NB4 (cell line): ENCODE measurements around the gene BID.

Source experiments
- DNase-seq: peaks from one replicate; pipeline ENCODE4 v3.0.0; 2010; ENCODE audit warnings: low read depth
- H3K4me3 ChIP-seq: one replicate; pipeline ENCODE4 v1.5.1; 2011; ENCODE audit warnings: mild to moderate bottlenecking, low read depth, low read length, moderate library complexity
- MYC ChIP-seq: IDR thresholded peaks from 2 replicates; pipeline ENCODE4 v1.6.1; 2011; ENCODE audit warnings: low read depth, low read length
- POLR2A ChIP-seq: IDR thresholded peaks from 2 replicates; pipeline ENCODE4 v1.6.1; 2011; ENCODE audit warnings: mild to moderate bottlenecking; ENCODE audit not compliant: insufficient read length; ENCODE audit errors: extremely low read depth
- TF ChIP-seq, protein P1 (sequence below): IDR thresholded peaks from 2 replicates; pipeline ENCODE4 v1.6.1; 2011; ENCODE audit warnings: low read depth, low read length
- TF ChIP-seq, protein P2 (sequence below): IDR thresholded peaks from one replicate; pipeline ENCODE4 v1.5.1; 2012; ENCODE audit warnings: low read depth, low read length

Gene BID

DNA sequence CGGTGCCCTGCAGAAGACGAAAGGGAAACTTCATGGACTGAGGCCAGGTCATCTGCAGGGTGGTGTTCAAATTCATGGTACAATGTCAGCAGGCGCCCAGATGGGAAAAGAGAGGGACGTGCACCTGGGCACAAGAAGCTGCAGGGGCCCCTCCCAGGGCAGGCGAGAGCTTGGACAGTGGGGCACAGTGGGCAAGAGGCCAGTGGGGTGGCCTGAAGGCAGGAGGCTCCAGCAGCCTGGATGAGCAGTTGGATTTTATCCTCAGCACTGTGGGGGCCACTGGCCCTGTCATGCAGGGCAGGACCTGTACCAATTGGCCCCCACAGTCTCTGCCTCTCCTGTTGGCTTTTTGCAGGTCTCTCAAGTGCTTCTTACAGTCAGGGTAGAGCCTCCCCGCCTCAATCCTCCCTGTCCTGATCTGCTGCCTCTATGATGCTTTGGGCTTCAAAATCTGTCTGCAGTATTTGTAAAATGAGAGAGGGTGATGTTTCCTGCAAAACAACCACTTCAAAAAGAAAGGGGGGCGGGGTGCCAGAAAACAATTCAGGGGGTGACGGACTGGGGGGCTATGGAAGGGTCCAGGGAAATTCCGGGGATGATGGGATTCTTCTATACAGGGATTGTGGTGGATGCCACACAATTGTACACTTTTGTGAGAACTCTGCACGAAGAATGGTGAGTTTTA lies 1.7 kb upstream of the BID start:
- TF ChIP-seq, protein P1, sequence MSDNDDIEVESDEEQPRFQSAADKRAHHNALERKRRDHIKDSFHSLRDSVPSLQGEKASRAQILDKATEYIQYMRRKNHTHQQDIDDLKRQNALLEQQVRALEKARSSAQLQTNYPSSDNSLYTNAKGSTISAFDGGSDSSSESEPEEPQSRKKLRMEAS = no peak
- TF ChIP-seq POLR2A (no peak), MYC (no peak)
- TF ChIP-seq, protein P2, sequence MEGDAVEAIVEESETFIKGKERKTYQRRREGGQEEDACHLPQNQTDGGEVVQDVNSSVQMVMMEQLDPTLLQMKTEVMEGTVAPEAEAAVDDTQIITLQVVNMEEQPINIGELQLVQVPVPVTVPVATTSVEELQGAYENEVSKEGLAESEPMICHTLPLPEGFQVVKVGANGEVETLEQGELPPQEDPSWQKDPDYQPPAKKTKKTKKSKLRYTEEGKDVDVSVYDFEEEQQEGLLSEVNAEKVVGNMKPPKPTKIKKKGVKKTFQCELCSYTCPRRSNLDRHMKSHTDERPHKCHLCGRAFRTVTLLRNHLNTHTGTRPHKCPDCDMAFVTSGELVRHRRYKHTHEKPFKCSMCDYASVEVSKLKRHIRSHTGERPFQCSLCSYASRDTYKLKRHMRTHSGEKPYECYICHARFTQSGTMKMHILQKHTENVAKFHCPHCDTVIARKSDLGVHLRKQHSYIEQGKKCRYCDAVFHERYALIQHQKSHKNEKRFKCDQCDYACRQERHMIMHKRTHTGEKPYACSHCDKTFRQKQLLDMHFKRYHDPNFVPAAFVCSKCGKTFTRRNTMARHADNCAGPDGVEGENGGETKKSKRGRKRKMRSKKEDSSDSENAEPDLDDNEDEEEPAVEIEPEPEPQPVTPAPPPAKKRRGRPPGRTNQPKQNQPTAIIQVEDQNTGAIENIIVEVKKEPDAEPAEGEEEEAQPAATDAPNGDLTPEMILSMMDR = no peak
- H3K4me3 ChIP-seq = no peak overlapping the region

DNA sequence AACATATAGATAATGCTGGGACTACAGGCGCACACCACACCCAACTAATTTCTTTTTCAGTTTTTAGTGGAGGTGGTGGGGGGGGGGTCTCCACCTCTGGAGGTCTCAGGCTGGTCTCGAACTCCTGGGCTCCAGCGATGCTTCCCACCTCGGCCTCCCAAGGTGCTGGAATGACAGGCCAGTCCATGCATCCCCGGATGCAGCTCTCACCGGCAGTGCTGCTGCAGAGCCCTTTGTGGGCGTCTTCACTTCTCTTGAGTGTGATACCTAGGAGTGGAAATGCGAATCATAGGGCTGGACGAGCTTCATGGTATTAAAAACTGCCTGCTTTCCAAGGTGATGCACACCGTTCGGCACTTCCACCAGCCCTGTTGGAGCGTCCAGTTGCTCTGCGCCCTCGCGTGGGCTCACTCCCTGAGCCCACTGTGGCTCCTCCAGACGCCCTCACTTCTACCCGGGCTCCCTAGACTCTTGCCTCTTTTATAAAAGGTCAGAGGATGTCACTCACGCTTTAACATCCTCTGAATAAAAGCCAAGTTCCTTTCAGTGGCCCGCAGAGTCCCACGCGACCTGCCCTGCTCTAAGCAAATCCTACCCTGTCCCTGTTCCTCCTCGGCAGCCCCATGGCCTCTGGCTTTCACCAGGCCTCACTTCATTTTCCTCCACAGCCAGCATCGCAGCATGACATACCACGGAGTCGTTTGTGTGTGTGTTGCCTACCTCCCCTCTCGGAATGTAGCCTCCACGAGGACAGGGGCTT lies 837 bp upstream of the BID start:
- TF ChIP-seq, protein P1 = no peak
- TF ChIP-seq POLR2A (no peak), MYC (no peak)
- TF ChIP-seq, protein P2 = no peak
- peak overlapping the region; percentile 58 for H3K4me3 ChIP-seq
- no peak for DNase-seq

More for the DNA sequence above, 1.7 kb upstream of the BID start:
- DNase-seq = no peak

DNA sequence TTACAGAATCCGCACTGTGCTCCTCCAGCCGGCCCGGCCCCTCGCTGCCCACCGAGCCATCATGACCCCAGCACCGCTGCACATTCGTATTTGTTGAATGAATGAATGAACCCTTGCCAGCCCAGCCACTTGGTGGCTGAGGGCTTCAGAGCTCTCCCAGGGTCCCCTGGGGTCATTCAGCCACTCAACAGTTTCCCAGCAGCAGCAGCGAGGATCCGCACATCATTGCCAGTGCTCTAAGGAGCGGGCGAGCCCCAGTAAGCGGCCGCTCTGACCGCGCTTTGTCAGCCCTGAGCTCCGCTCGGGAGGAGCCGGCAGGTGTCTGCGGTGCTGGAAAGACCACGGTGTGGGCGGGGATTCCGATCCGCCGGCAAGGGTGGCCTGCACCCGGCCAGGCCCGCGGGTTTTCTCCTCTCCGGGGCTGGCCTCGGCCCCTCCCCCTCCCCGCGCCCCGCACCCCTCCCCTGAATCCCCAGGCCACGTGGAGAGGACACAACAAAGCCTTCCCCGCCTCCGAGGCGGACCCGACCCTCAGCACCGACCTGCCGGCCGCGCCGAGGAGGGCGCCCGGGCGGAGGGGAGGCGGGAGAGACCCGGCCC lies 563 bp downstream of the BID start:
- DNase-seq = peak; percentile 74
- peak overlapping the region; percentile 76 for H3K4me3 ChIP-seq
- TF ChIP-seq, protein P2 = no peak
- TF ChIP-seq POLR2A (no peak), MYC (peak; percentile 45)
- TF ChIP-seq, protein P1 = 0 out of 2 replicates have a peak, but pooled peaks have one; percentile 16

DNA sequence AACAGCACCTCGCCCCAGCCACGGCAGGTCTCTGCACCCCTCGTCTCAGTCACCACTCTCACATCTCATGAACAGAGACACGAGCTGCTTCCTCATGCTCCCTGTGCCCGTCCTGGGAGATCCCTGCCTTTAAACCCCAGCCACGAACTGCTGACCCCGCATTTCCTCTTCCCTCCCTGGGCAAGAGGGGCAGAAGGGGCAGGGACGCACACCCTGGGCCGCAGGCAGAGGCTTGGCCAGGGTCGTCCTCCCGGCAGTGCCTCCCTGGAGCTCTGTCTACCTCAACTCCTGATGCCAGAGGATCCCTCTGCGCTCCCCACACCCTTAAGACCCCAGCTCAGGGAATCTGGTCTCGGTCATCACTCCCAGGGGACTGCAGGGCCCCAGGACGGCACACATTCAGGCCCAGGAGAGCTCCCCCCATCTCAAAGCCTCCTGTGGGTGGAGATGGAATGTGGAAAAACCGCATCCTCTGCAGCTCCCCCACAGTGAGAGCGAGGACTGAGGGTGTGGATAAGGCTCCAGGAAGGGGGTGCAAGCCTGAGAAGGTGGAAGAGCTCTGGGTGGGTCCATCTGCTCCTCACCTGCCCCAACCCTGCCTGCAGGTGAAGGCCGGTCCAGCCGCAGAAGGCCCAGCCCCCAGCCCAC lies 1.2 kb downstream of the BID start:
- DNase-seq = peak; percentile 51
- peak overlapping the region; percentile 76 for H3K4me3 ChIP-seq
- TF ChIP-seq POLR2A (no peak), MYC (no peak)
- TF ChIP-seq, protein P1 = no peak
- TF ChIP-seq, protein P2 = no peak

DNA sequence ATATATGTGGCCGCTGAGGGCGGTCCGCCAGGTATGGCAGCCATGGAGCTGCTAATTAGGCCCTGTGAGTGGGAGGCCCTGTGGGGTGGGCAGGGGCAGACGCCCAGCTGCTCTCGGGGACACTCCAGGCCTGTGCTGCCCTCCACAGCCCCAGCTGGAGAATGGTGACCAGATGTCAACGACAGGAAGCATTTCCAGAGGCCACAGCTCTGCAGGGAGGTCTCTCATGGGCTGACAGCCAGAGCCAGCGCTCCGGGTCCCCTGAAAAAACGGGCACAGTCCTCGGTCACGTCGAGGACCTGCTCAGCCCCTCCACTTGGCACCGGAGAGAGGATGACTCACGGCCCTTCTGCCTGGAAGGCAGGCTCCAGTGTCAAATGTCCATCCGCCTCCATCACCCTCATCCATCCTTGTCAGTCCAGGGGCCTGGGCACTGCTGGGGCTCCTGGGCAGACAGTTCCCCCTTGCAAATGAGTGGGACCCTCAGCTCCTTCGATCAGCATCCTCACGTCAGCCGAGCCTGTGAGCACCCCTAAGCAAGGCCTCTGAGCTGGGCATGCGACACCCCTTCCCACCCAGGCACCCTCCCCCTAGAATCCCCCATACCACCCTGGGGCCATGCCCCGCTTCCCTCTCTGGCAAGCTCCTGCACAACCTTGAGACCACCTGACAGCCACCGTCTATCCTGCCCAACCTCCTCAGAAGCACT lies 1.9 kb downstream of the BID start:
- TF ChIP-seq POLR2A (no peak), MYC (no peak)
- TF ChIP-seq, protein P1 = no peak
- TF ChIP-seq, protein P2 = no peak
- peak overlapping the region; percentile 76 for H3K4me3 ChIP-seq
- DNase-seq = no peak
